ENCODE measurements around the gene NUMB.
"Not testable (repeated sequence)": the region's sequence is repeated elsewhere in the genome, so short reads cannot be mapped to it uniquely, and the experiment has no call there.

NUMB gene

GRCh38 chr14:73359445-73359844, 98.9 kb downstream of the NUMB start:
- peaks cover 11% of the 10 kb centered on the region; the same call in 1 of the 2 replicates for H3K4me1 ChIP-seq (ENCODE audit: control insufficient read depth, insufficient read depth, low read length)
- no peak overlapping the region for H3K27ac ChIP-seq (ENCODE audit: low read depth, low read length)
- H3K9me3 ChIP-seq (ENCODE audit: control insufficient read depth, insufficient read depth, low read depth, low read length), result no peaks in the 10 kb centered on the region
- H3K36me3 ChIP-seq (ENCODE audit: control insufficient read depth, insufficient read depth, low read length), result no peaks in the 10 kb centered on the region
- no peaks in the 10 kb centered on the region for H3K27me3 ChIP-seq (ENCODE audit: control insufficient read depth, insufficient read depth, low read length)
- H3K4me3 ChIP-seq (ENCODE audit: low read depth, low read length), result no peak overlapping the region
- H3K9ac ChIP-seq (ENCODE audit: low read length), result no peak overlapping the region

GRCh38 chr14:73358187-73358586, 100.2 kb downstream of the NUMB start:
- H3K9me3 ChIP-seq (ENCODE audit: control insufficient read depth, insufficient read depth, low read depth, low read length), result no peaks in the 10 kb centered on the region
- peaks cover 11% of the 10 kb centered on the region; the same call in 1 of the 2 replicates for H3K4me1 ChIP-seq (ENCODE audit: control insufficient read depth, insufficient read depth, low read length)
- H3K27ac ChIP-seq (ENCODE audit: low read depth, low read length), result no peak overlapping the region
- H3K27me3 ChIP-seq (ENCODE audit: control insufficient read depth, insufficient read depth, low read length), result no peaks in the 10 kb centered on the region
- no peak overlapping the region for H3K4me3 ChIP-seq (ENCODE audit: low read depth, low read length)
- H3K9ac ChIP-seq (ENCODE audit: low read length), result no peak overlapping the region
- no peaks in the 10 kb centered on the region for H3K36me3 ChIP-seq (ENCODE audit: control insufficient read depth, insufficient read depth, low read length)

GRCh38 chr14:73349091-73349490, 109.3 kb downstream of the NUMB start:
- not testable (repeated sequence) for H3K9me3 ChIP-seq (ENCODE audit: control insufficient read depth, insufficient read depth, low read depth, low read length); H3K4me3 ChIP-seq (ENCODE audit: low read depth, low read length)

DNA sequence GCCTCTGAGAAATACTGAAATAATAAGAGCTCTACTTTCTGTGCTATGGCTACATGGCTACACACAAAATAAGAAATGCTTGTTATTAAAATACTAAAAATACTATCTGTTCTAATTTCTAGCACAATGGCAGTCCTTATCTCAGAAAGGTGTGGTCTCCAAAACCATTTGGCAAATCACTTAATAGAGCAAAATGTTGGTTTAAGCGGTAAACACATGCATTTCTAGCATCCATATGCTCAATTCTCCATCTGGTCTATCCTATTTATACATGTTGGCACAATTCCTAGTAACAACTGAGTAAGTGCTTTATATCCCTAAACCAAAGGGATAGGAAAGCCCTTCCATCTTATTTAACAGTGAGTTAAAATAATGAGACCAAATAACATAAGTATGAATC, 114.0 kb downstream of the NUMB start:
- H3K9ac ChIP-seq (ENCODE audit: low read length), result no peak overlapping the region
- H3K27ac ChIP-seq (ENCODE audit: low read depth, low read length), result no peak overlapping the region
- H3K9me3 ChIP-seq (ENCODE audit: control insufficient read depth, insufficient read depth, low read depth, low read length), result no peaks in the 10 kb centered on the region
- H3K4me3 ChIP-seq (ENCODE audit: low read depth, low read length), result no peak overlapping the region
- no peaks in the 10 kb centered on the region for H3K36me3 ChIP-seq (ENCODE audit: control insufficient read depth, insufficient read depth, low read length)
- no peaks in the 10 kb centered on the region for H3K27me3 ChIP-seq (ENCODE audit: control insufficient read depth, insufficient read depth, low read length)
- peaks cover 15% of the 10 kb centered on the region for H3K4me1 ChIP-seq (ENCODE audit: control insufficient read depth, insufficient read depth, low read length)

More at GRCh38 chr14:73349091-73349490, 109.3 kb downstream of the NUMB start:
- not testable (repeated sequence) for H3K36me3 ChIP-seq (ENCODE audit: control insufficient read depth, insufficient read depth, low read length); H3K9ac ChIP-seq (ENCODE audit: low read length); H3K4me1 ChIP-seq (ENCODE audit: control insufficient read depth, insufficient read depth, low read length); H3K27me3 ChIP-seq (ENCODE audit: control insufficient read depth, insufficient read depth, low read length); H3K27ac ChIP-seq (ENCODE audit: low read depth, low read length)

- no peak overlapping the region for H3K27ac ChIP-seq (ENCODE audit: low read depth, low read length)
- no peak overlapping the region for H3K4me3 ChIP-seq (ENCODE audit: low read depth, low read length)
- no peak overlapping the region for H3K9ac ChIP-seq (ENCODE audit: low read length)
- no peaks in the 10 kb centered on the region for H3K27me3 ChIP-seq (ENCODE audit: control insufficient read depth, insufficient read depth, low read length)
- no peaks in the 10 kb centered on the region for H3K36me3 ChIP-seq (ENCODE audit: control insufficient read depth, insufficient read depth, low read length)
- H3K9me3 ChIP-seq (ENCODE audit: control insufficient read depth, insufficient read depth, low read depth, low read length), result no peaks in the 10 kb centered on the region
- H3K4me1 ChIP-seq (ENCODE audit: control insufficient read depth, insufficient read depth, low read length), result peaks cover 9% of the 10 kb centered on the region; the same call in 1 of the 2 replicates
Observed at GRCh38 chr14:73342670-73343069, 115.7 kb downstream of the NUMB start.

DNA sequence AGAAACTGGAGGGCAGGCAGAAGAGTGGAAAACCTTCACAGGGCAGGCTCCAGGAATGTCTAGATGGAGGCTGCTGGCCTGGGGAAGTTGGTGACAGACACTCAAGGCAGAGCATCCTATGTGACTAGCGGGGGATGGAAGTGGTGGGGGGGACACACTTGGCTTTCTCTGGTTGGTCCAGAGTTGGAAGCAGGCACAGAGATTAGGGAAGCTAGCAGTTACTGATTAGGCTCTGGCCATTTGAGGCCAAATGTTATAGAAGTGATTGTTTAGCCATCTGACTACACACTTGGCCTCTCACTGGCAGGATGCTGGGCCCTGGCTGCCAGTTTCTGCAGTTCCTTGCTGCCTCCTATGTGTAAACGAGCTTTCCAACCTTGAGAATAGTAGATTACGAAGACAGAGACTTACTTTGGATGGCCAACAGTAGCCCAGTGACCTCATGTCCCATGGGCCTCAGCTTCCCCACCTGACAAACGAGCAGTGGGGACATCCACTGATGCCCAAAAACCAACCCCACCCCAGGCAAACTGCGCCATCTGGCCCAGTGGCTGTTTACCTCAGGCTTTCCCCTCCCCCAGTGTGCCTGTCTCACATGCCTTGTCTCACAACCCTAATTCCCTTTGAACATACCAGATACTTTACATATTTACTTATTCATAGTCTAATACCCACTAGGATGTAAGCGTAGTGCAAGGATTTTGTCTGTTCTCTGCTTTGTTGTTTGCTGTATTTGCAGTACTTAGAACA, 118.3 kb downstream of the NUMB start:
- H3K4me3 ChIP-seq (ENCODE audit: low read depth, low read length), result no peak overlapping the region
- H3K9ac ChIP-seq (ENCODE audit: low read length), result no peak overlapping the region
- no peaks in the 10 kb centered on the region for H3K9me3 ChIP-seq (ENCODE audit: control insufficient read depth, insufficient read depth, low read depth, low read length)
- H3K27ac ChIP-seq (ENCODE audit: low read depth, low read length), result no peak overlapping the region
- H3K27me3 ChIP-seq (ENCODE audit: control insufficient read depth, insufficient read depth, low read length), result no peaks in the 10 kb centered on the region
- no peaks in the 10 kb centered on the region for H3K36me3 ChIP-seq (ENCODE audit: control insufficient read depth, insufficient read depth, low read length)
- H3K4me1 ChIP-seq (ENCODE audit: control insufficient read depth, insufficient read depth, low read length), result peaks cover 9% of the 10 kb centered on the region; the same call in 1 of the 2 replicates

GRCh38 chr14:73339206-73339605, 119.1 kb downstream of the NUMB start:
- no peaks in the 10 kb centered on the region for H3K36me3 ChIP-seq (ENCODE audit: control insufficient read depth, insufficient read depth, low read length)
- no peak overlapping the region for H3K27ac ChIP-seq (ENCODE audit: low read depth, low read length)
- no peak overlapping the region for H3K9ac ChIP-seq (ENCODE audit: low read length)
- peaks cover 9% of the 10 kb centered on the region; the same call in 1 of the 2 replicates for H3K4me1 ChIP-seq (ENCODE audit: control insufficient read depth, insufficient read depth, low read length)
- no peak overlapping the region for H3K4me3 ChIP-seq (ENCODE audit: low read depth, low read length)
- no peaks in the 10 kb centered on the region for H3K9me3 ChIP-seq (ENCODE audit: control insufficient read depth, insufficient read depth, low read depth, low read length)
- no peaks in the 10 kb centered on the region for H3K27me3 ChIP-seq (ENCODE audit: control insufficient read depth, insufficient read depth, low read length)

DNA sequence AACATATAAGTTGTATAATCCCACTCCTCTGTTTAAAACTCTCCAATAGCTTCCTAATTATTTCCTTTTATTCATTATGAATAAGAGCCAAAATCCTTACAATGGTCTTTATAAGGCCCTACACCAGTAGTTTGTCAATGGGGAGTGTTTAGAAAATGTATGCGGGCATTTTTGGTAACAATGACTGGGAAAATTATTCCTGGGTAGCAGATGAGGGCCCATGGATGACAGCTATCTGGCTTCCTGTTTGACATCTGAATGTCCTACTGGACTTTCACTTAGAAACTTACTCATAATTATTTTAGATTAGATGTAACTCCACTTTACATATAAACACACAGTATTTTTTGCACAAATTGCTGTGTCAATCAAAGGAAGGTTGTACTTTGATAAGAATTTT, 119.8 kb downstream of the NUMB start:
- peaks cover 9% of the 10 kb centered on the region; the same call in 1 of the 2 replicates for H3K4me1 ChIP-seq (ENCODE audit: control insufficient read depth, insufficient read depth, low read length)
- H3K36me3 ChIP-seq (ENCODE audit: control insufficient read depth, insufficient read depth, low read length), result no peaks in the 10 kb centered on the region
- H3K4me3 ChIP-seq (ENCODE audit: low read depth, low read length), result no peak overlapping the region
- H3K27ac ChIP-seq (ENCODE audit: low read depth, low read length), result no peak overlapping the region
- no peaks in the 10 kb centered on the region for H3K9me3 ChIP-seq (ENCODE audit: control insufficient read depth, insufficient read depth, low read depth, low read length)
- H3K27me3 ChIP-seq (ENCODE audit: control insufficient read depth, insufficient read depth, low read length), result no peaks in the 10 kb centered on the region
- H3K9ac ChIP-seq (ENCODE audit: low read length), result no peak overlapping the region

- Histone ChIP-seq H3K27me3 (ENCODE audit: control insufficient read depth, insufficient read depth, low read length) (no peaks in the 10 kb centered on the region), H3K36me3 (ENCODE audit: control insufficient read depth, insufficient read depth, low read length) (no peaks in the 10 kb centered on the region), H3K9me3 (ENCODE audit: control insufficient read depth, insufficient read depth, low read depth, low read length) (no peaks in the 10 kb centered on the region), H3K4me1 (ENCODE audit: control insufficient read depth, insufficient read depth, low read length) (no peaks in the 10 kb centered on the region), H3K27ac (ENCODE audit: low read depth, low read length) (no peak overlapping the region), H3K4me3 (ENCODE audit: low read depth, low read length) (no peak overlapping the region), H3K9ac (ENCODE audit: low read length) (no peak overlapping the region)
Observed at GRCh38 chr14:73333031-73333430, 125.3 kb downstream of the NUMB start.

- Histone ChIP-seq H3K27ac (ENCODE audit: low read depth, low read length) (no peak overlapping the region), H3K27me3 (ENCODE audit: control insufficient read depth, insufficient read depth, low read length) (no peaks in the 10 kb centered on the region), H3K4me1 (ENCODE audit: control insufficient read depth, insufficient read depth, low read length) (peaks cover 19% of the 10 kb centered on the region), H3K4me3 (ENCODE audit: low read depth, low read length) (no peak overlapping the region), H3K36me3 (ENCODE audit: control insufficient read depth, insufficient read depth, low read length) (no peaks in the 10 kb centered on the region; the same call in 1 of the 2 replicates), H3K9ac (ENCODE audit: low read length) (no peak overlapping the region), H3K9me3 (ENCODE audit: control insufficient read depth, insufficient read depth, low read depth, low read length) (no peaks in the 10 kb centered on the region)
Observed at GRCh38 chr14:73325630-73326299, 132.6 kb downstream of the NUMB start.

DNA sequence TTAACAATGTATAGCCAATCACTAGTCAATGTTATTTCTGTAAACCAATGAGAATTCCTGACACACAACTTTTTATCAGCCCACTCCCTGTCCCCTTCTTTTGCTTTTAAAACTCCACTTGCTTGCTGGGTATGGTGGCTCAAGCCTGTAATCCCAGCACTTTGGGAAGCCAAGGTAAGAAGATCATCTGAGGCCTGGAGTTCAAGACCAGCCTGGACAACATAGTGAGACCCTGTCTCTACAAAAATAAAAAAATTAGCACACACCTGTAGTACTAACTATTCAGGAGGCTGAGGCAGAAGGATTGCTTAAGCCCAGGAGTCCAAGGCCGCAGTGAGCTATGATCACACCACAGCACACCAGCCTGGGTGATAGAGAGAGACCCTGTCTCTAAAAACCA, 133.3 kb downstream of the NUMB start:
- Histone ChIP-seq H3K4me3 (ENCODE audit: low read depth, low read length) (no peak overlapping the region), H3K27me3 (ENCODE audit: control insufficient read depth, insufficient read depth, low read length) (no peaks in the 10 kb centered on the region), H3K4me1 (ENCODE audit: control insufficient read depth, insufficient read depth, low read length) (peaks cover 19% of the 10 kb centered on the region), H3K27ac (ENCODE audit: low read depth, low read length) (no peak overlapping the region), H3K9me3 (ENCODE audit: control insufficient read depth, insufficient read depth, low read depth, low read length) (no peaks in the 10 kb centered on the region), H3K36me3 (ENCODE audit: control insufficient read depth, insufficient read depth, low read length) (no peaks in the 10 kb centered on the region; the same call in 1 of the 2 replicates), H3K9ac (ENCODE audit: low read length) (no peak overlapping the region)

All from HUES6 (cell line).